EH (cell line): ENCODE measurements around the gene ABCA10.
"Not testable (repeated sequence)": the region's sequence is repeated elsewhere in the genome, so short reads cannot be mapped to it uniquely, and the experiment has no call there.

ENCODE experiments used
- DNase-seq: peaks from one replicate; pipeline ENCODE4 v3.0.0-alpha.2; 2015; ENCODE audit warnings: low read depth

Gene ABCA10

GRCh38 chr17:69227541-69227940 lies 1.1 kb downstream of the ABCA10 start:
- DNase-seq = no peak

GRCh38 chr17:69223809-69224208 lies 4.8 kb downstream of the ABCA10 start:
- DNase-seq = peak; percentile 8

- DNase-seq = no peak
These were observed 5.8 kb downstream of the ABCA10 start for GRCh38 chr17:69222707-69223258.

GRCh38 chr17:69220098-69220497 lies 8.5 kb downstream of the ABCA10 start:
- no peak for DNase-seq

- no peak for DNase-seq
These were observed 9.6 kb downstream of the ABCA10 start for GRCh38 chr17:69218986-69219385.

- peak; percentile 10 for DNase-seq
These were observed 15.4 kb downstream of the ABCA10 start for GRCh38 chr17:69213059-69213813.

GRCh38 chr17:69208640-69209039 lies 20.0 kb downstream of the ABCA10 start:
- DNase-seq = no peak

GRCh38 chr17:69207151-69207550 lies 21.5 kb downstream of the ABCA10 start:
- no peak for DNase-seq

- no peak for DNase-seq
These were observed 30.4 kb downstream of the ABCA10 start for GRCh38 chr17:69198238-69198637.

GRCh38 chr17:69196105-69196653 lies 32.4 kb downstream of the ABCA10 start:
- DNase-seq = not testable (repeated sequence)

GRCh38 chr17:69192754-69193153 lies 35.9 kb downstream of the ABCA10 start:
- no peak for DNase-seq

- DNase-seq = no peak
These were observed 39.8 kb downstream of the ABCA10 start for GRCh38 chr17:69188796-69189195.

- DNase-seq = no peak
These were observed 40.6 kb downstream of the ABCA10 start for GRCh38 chr17:69188064-69188463.

- DNase-seq = no peak
These were observed 41.3 kb downstream of the ABCA10 start for GRCh38 chr17:69187294-69187693.

- peak; percentile 53 for DNase-seq
These were observed 49.2 kb downstream of the ABCA10 start for GRCh38 chr17:69179227-69179952.

GRCh38 chr17:69176457-69176795 lies 52.2 kb downstream of the ABCA10 start:
- DNase-seq = no peak

- DNase-seq = peak; percentile 87
These were observed 52.8 kb downstream of the ABCA10 start for GRCh38 chr17:69175625-69176456.

GRCh38 chr17:69175262-69175624 lies 53.4 kb downstream of the ABCA10 start:
- no peak for DNase-seq

- DNase-seq = no peak
These were observed 55.5 kb downstream of the ABCA10 start for GRCh38 chr17:69173118-69173517.

GRCh38 chr17:69170377-69170776 lies 58.2 kb downstream of the ABCA10 start:
- DNase-seq = peak; percentile 8

GRCh38 chr17:69168642-69169041 lies 60.0 kb downstream of the ABCA10 start:
- DNase-seq = not testable (repeated sequence)

GRCh38 chr17:69166957-69167356 lies 61.7 kb downstream of the ABCA10 start:
- no peak for DNase-seq
